IMR-90 (cell line): ENCODE data around the gene RGS9BP. TPM values are rescaled to one million over a fixed set of nuclear protein-coding genes. Genes with fewer than 3 reads are reported as not detected.

ENCODE experiments used
- ATAC-seq: fragments of 200-7000 bp; cut with Tn5 transposase; 2 replicates; pipeline ENCODE4 v1.9.1; 2020; ENCODE audit warnings: low read depth, mild to moderate bottlenecking, moderate library complexity
- BruUV-seq: library from RNA; stranded (reverse); fragments of 400-500 nt; replicated peaks from 2 replicates; lab custom pipeline; 2021; lab: Mats Ljungman, UMichigan
- CTCF ChIA-PET: fragments of 300-600 bp; formaldehyde crosslinking; extraction: SDS; loops from one replicate; lab custom pipeline; 2021; ENCODE audit warnings: antibody characterized with exemption; lab: Yijun Ruan, JAX
- POLR2A ChIA-PET: fragments of 300-600 bp; sonication (Branson Sonifier 250); formaldehyde crosslinking; loops from one replicate; lab custom pipeline; 2022; ENCODE audit warnings: antibody characterized with exemption; ENCODE audit not compliant: unreplicated experiment; lab: Charles Lee
- DNase-seq: peaks from one replicate; pipeline ENCODE4 v3.0.0; 2013
- H2AFZ ChIP-seq: replicated peaks from 2 replicates; pipeline ENCODE3; 2013; ENCODE audit warnings: low read length, mild to moderate bottlenecking; ENCODE audit not compliant: poor library complexity
- H2AK5ac ChIP-seq: 2 replicates; pipeline ENCODE4 v1.6.1; 2013; ENCODE audit warnings: low read depth, low read length, inconsistent platforms
- H2AK9ac ChIP-seq: replicated peaks from 2 replicates; pipeline ENCODE3; 2013; ENCODE audit warnings: mild to moderate bottlenecking, low read depth, low read length, moderate library complexity; ENCODE audit not compliant: poor library complexity
- H2BK120ac ChIP-seq: 2 replicates; pipeline ENCODE4 v1.6.1; 2013; ENCODE audit warnings: low read depth, low read length, inconsistent platforms
- H2BK15ac ChIP-seq: 3 replicates; pipeline ENCODE4 v1.6.1; 2013; ENCODE audit warnings: low read depth, low read length, inconsistent platforms
- H2BK20ac ChIP-seq: 2 replicates; pipeline ENCODE4 v1.6.1; 2013; ENCODE audit warnings: low read depth, mild to moderate bottlenecking, inconsistent platforms, low read length, moderate library complexity
- H2BK5ac ChIP-seq: 2 replicates; pipeline ENCODE4 v1.6.1; 2013; ENCODE audit warnings: mild to moderate bottlenecking, low read depth, low read length, inconsistent platforms; ENCODE audit not compliant: poor library complexity, severe bottlenecking
- H3K14ac ChIP-seq: replicated peaks from 2 replicates; pipeline ENCODE4 v1.6.1; 2013; ENCODE audit warnings: low read depth, low read length, inconsistent platforms
- H3K18ac ChIP-seq: 2 replicates; pipeline ENCODE4 v1.6.1; 2013; ENCODE audit warnings: low read depth, low read length, control low read depth
- H3K23ac ChIP-seq: 2 replicates; pipeline ENCODE4 v1.6.1; 2013; ENCODE audit warnings: low read depth, low read length, inconsistent platforms
- H3K27ac ChIP-seq: 2 replicates; pipeline ENCODE4 v1.5.1; 2013; ENCODE audit warnings: mild to moderate bottlenecking, control low read depth, low read length; ENCODE audit not compliant: insufficient read depth
- H3K27me3 ChIP-seq: 2 replicates; pipeline ENCODE4 v1.6.1; 2013; ENCODE audit warnings: low read length; ENCODE audit not compliant: control insufficient read depth, insufficient read depth
- H3K36me3 ChIP-seq: 2 replicates; pipeline ENCODE4 v1.6.1; 2013; ENCODE audit warnings: low read length, mixed read lengths; ENCODE audit not compliant: control insufficient read depth, insufficient read depth
- H3K4ac ChIP-seq: 2 replicates; pipeline ENCODE4 v1.6.1; 2013; ENCODE audit warnings: low read depth, low read length, inconsistent platforms
- H3K4me1 ChIP-seq: 2 replicates; pipeline ENCODE4 v1.6.1; 2013; ENCODE audit warnings: low read length, mixed read lengths; ENCODE audit not compliant: control insufficient read depth, insufficient read depth
- H3K4me2 ChIP-seq: 2 replicates; pipeline ENCODE4 v1.6.1; 2013; ENCODE audit warnings: low read depth, mild to moderate bottlenecking, control low read depth, low read length, moderate library complexity
- H3K4me3 ChIP-seq: 2 replicates; pipeline ENCODE4 v1.5.1; 2013; ENCODE audit warnings: low read depth, mild to moderate bottlenecking, control low read depth, low read length, moderate library complexity; ENCODE audit not compliant: insufficient read depth
- H3K56ac ChIP-seq: 2 replicates; pipeline ENCODE4 v1.6.1; 2013; ENCODE audit warnings: low read length, inconsistent platforms; ENCODE audit not compliant: insufficient read depth; ENCODE audit errors: extremely low read depth
- H3K79me1 ChIP-seq, 2 experiments: 2 replicates each; pipeline ENCODE4 v1.6.1; 2013; ENCODE audit warnings: low read length in 2 of 2, inconsistent platforms in 1 of 2, low read depth in 1 of 2
- H3K9ac ChIP-seq: 2 replicates; pipeline ENCODE4 v1.6.1; 2013; ENCODE audit warnings: low read depth, low read length, control low read depth
- H3K9me1 ChIP-seq: 2 replicates; pipeline ENCODE4 v1.6.1; 2013; ENCODE audit warnings: low read length, inconsistent platforms; ENCODE audit not compliant: insufficient read depth
- H3K9me3 ChIP-seq: 2 replicates; pipeline ENCODE4 v1.6.1; 2013; ENCODE audit warnings: low read length; ENCODE audit not compliant: control insufficient read depth, insufficient read depth
- H4K20me1 ChIP-seq: 2 replicates; pipeline ENCODE4 v1.6.1; 2013; ENCODE audit warnings: low read length, inconsistent platforms; ENCODE audit not compliant: insufficient read depth
- H4K5ac ChIP-seq: 2 replicates; pipeline ENCODE4 v1.6.1; 2013; ENCODE audit warnings: mild to moderate bottlenecking, low read depth, low read length, control low read depth
- H4K8ac ChIP-seq, 2 experiments: 2 replicates each; pipeline ENCODE4 v1.6.1; 2013; ENCODE audit warnings: low read depth in 2 of 2, low read length in 2 of 2, control low read depth in 1 of 2, inconsistent platforms in 1 of 2
- H4K91ac ChIP-seq: 2 replicates; pipeline ENCODE4 v1.6.1; 2013; ENCODE audit warnings: low read depth, low read length, inconsistent platforms; ENCODE audit not compliant: insufficient read depth
- CHD1 ChIP-seq: IDR thresholded peaks from 2 replicates; pipeline ENCODE4 v1.6.1; 2012; ENCODE audit warnings: low read depth, low read length, improper control_type of control experiment
- FOS ChIP-seq: fragments of 150-350 bp; IDR thresholded peaks from 2 replicates; pipeline ENCODE4 v1.6.1; 2016; ENCODE audit warnings: low read depth, low read length
- MAFK ChIP-seq: IDR thresholded peaks from 2 replicates; pipeline ENCODE4 v1.6.1; 2012; ENCODE audit warnings: low read depth, low read length, improper control_type of control experiment
- MAZ ChIP-seq: IDR thresholded peaks from 2 replicates; pipeline ENCODE4 v1.6.1; 2012; ENCODE audit warnings: low read depth, mild to moderate bottlenecking, low read length, improper control_type of control experiment, moderate library complexity, borderline replicate concordance
- MXI1 ChIP-seq: IDR thresholded peaks from 2 replicates; pipeline ENCODE4 v1.6.1; 2012; ENCODE audit warnings: low read depth, mild to moderate bottlenecking, low read length, moderate library complexity, borderline replicate concordance
- POLR2A ChIP-seq: IDR thresholded peaks from 2 replicates; pipeline ENCODE4 v1.6.1; 2012; ENCODE audit warnings: mild to moderate bottlenecking, low read depth, low read length
- RAD21 ChIP-seq: IDR thresholded peaks from 2 replicates; pipeline ENCODE4 v1.6.1; 2012; ENCODE audit warnings: low read length, improper control_type of control experiment
- RCOR1 ChIP-seq: IDR thresholded peaks from 2 replicates; pipeline ENCODE4 v1.6.1; 2012; ENCODE audit warnings: mild to moderate bottlenecking, low read length, improper control_type of control experiment; ENCODE audit not compliant: insufficient replicate concordance
- SMC3 ChIP-seq: fragments of 150-350 bp; IDR thresholded peaks from 2 replicates; pipeline ENCODE4 v1.6.1; 2016; ENCODE audit warnings: low read depth, mild to moderate bottlenecking, antibody characterized with exemption, low read length, moderate library complexity
- WGBS, 2 experiments: methylation state at CpG; one replicate each; pipeline versions ENCODE4 v1.1.5 to v1.1.7; 2013; ENCODE audit warnings: missing lambda C conversion rate in 2 of 2; ENCODE audit not compliant: insufficient read length in 1 of 2; ENCODE audit errors: extremely low coverage in 2 of 2; 5-methylcytosine and 5-hydroxymethylcytosine counted together
- dilution Hi-C: fragments of 300-500 bp; cut with HindIII; formaldehyde crosslinking; loops from one replicate; pipeline ENCODE4 v1.14.3; 2018; ENCODE audit warnings: low sequenced_read_pairs; ENCODE audit not compliant: unreplicated experiment
- in situ Hi-C: fragments of 300-500 bp; cut with MboI; formaldehyde crosslinking; loops from 3 replicates; pipeline ENCODE4 v1.14.3; 2019; ENCODE audit warnings: low sequenced_read_pairs, inconsistent platforms, mixed read lengths
- intact Hi-C: fragments of 100-400 bp; cut with micrococcal nuclease; formaldehyde crosslinking; loops from 2 replicates; pipeline ENCODE4 v1.10.0; 2022
- polyA plus RNA-seq, 3 experiments: library from polyadenylated mRNA; depleted of rRNA; stranded (reverse); fragments of >200 nt; gene quantifications; 2 replicates each; pipeline ENCODE4 v1.2.3, GENCODE V29; 2012; ENCODE audit warnings: low replicate concordance in 1 of 3
- total RNA-seq: library from RNA; depleted of rRNA; stranded (reverse); fragments of >200 nt; gene quantifications from 2 replicates; pipeline ENCODE4 v1.2.3, GENCODE V29; 2012

The RGS9BP gene
- total and polyA plus RNA-seq, 2 of the 4 experiments (the other 2 are of a cell fraction), result 0.03 to 0.18 TPM

DNA sequence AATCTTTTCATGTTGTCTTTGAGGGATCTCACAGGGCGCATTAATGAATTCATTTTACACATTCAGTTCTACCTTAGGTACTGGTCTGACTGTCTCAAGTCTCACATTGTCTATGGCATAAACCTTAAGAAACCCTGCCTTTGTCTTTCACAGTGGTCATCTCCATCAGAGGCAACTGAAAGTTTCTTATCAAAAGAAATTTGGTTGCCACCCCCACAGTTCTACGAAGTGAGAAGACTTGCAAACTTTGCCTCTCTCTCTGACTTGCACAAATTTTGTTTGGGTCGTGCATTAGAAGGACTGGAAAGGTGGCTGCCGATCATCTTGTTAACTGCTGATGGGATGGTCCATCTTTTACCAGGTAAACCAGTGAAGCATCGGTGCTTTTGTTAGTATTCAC, 33.4 kb downstream of the RGS9BP start:
- H3K9me3 ChIP-seq, result no peaks in the 10 kb centered on the region
- no peak overlapping the region for H3K18ac ChIP-seq
- H3K27ac ChIP-seq, result no peak overlapping the region
- H3K9ac ChIP-seq, result no peak overlapping the region
- no peaks in the 10 kb centered on the region for H3K27me3 ChIP-seq
- no peaks in the 10 kb centered on the region for H3K4me1 ChIP-seq
- H2AK5ac ChIP-seq, result no peak overlapping the region
- H2BK120ac ChIP-seq, result no peak overlapping the region
- no peaks in the 10 kb centered on the region for H4K20me1 ChIP-seq
- ATAC-seq, result no peak
- ChIA-PET CTCF (no interaction called here), POLR2A (no interaction called here)
- H3K23ac ChIP-seq, result no peak overlapping the region
- peaks cover 10% of the 10 kb centered on the region; the same call in 1 of the 2 replicates for H3K36me3 ChIP-seq
- H3K56ac ChIP-seq, result no peak overlapping the region
- H3K14ac ChIP-seq, result no peak overlapping the region
- H3K4me3 ChIP-seq, result no peak overlapping the region
- no peak overlapping the region for H2AFZ ChIP-seq
- H3K4me2 ChIP-seq, result no peak overlapping the region
- H2AK9ac ChIP-seq, result no peak overlapping the region
- no peak overlapping the region for H3K4ac ChIP-seq
- no peaks in the 10 kb centered on the region for H3K9me1 ChIP-seq
- H4K8ac ChIP-seq, result no peak overlapping the region
- dilution Hi-C loops, result no loop called here
- WGBS, 2 experiments, result no CpG with 5 or more reads among the region's 5 CpGs
- no peak overlapping the region for H2BK15ac ChIP-seq
- in situ Hi-C loops, result no loop called here
- no peak for DNase-seq
- no peak overlapping the region for H2BK5ac ChIP-seq
- no peak overlapping the region for H4K5ac ChIP-seq
- TF ChIP-seq RAD21, result no peak
- TF ChIP-seq RCOR1, result no peak
- TF ChIP-seq MAZ, result no peak
- no peak for TF ChIP-seq SMC3
- TF ChIP-seq POLR2A, result no peak
- TF ChIP-seq MAFK, result no peak
- no peak for TF ChIP-seq MXI1
- no peak for TF ChIP-seq CHD1
- TF ChIP-seq FOS, result no peak
- intact Hi-C loops, result no loop called here
- no peak overlapping the region for H2BK20ac ChIP-seq
- BruUV-seq, result no TSS peak
- peaks cover 7 to 11% of the 10 kb centered on the region in 2 experiments; a peak in 2 of 4 replicates for H3K79me1 ChIP-seq
- no peak overlapping the region for H4K91ac ChIP-seq
